Gastrocnemius medialis (tissue), 4 donors: Measurements from ENCODE around the gene SLC25A12.

Source experiments
- POLR2A ChIP-seq, 2 donors: fragments of 450-650 bp; IDR thresholded peaks; one replicate each; pipeline ENCODE4 v1.6.1; 2017; ENCODE audit warnings: antibody characterized with exemption in 2 of 2, mild to moderate bottlenecking in 2 of 2, moderate library complexity in 2 of 2
- TF ChIP-seq, protein P1 (sequence below), 5 experiments: fragments of 450-650 bp in 3 of 5; fragments of 200-600 bp in 2 of 5; sonication (generic) in 2 of 5; IDR thresholded peaks in 4 of 5; conservative IDR thresholded peaks in 1 of 5; 1 replicate in 4 of 5; 2 replicates in 1 of 5; pipeline ENCODE4 v1.5.1; 2016 to 2019; ENCODE audit warnings: antibody characterized with exemption in 5 of 5, mild to moderate bottlenecking in 3 of 5, moderate library complexity in 3 of 5

GRCh38 chr2:171804456-171804855 is 89.6 kb downstream of the SLC25A12 start:
- TF ChIP-seq, protein P1, sequence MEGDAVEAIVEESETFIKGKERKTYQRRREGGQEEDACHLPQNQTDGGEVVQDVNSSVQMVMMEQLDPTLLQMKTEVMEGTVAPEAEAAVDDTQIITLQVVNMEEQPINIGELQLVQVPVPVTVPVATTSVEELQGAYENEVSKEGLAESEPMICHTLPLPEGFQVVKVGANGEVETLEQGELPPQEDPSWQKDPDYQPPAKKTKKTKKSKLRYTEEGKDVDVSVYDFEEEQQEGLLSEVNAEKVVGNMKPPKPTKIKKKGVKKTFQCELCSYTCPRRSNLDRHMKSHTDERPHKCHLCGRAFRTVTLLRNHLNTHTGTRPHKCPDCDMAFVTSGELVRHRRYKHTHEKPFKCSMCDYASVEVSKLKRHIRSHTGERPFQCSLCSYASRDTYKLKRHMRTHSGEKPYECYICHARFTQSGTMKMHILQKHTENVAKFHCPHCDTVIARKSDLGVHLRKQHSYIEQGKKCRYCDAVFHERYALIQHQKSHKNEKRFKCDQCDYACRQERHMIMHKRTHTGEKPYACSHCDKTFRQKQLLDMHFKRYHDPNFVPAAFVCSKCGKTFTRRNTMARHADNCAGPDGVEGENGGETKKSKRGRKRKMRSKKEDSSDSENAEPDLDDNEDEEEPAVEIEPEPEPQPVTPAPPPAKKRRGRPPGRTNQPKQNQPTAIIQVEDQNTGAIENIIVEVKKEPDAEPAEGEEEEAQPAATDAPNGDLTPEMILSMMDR (IDR thresholded peaks at IDR 0.05 in 4 of 5, conservative IDR thresholded peaks at IDR 0.05 in 1 of 5), result no peak
- TF ChIP-seq POLR2A (IDR thresholded peaks at IDR 0.05), result no peak
